ENCODE results near the gene PNP.
"Not testable (repeated sequence)": the region's sequence is repeated elsewhere in the genome, so short reads cannot be mapped to it uniquely, and the experiment has no call there.

The PNP gene

DNA sequence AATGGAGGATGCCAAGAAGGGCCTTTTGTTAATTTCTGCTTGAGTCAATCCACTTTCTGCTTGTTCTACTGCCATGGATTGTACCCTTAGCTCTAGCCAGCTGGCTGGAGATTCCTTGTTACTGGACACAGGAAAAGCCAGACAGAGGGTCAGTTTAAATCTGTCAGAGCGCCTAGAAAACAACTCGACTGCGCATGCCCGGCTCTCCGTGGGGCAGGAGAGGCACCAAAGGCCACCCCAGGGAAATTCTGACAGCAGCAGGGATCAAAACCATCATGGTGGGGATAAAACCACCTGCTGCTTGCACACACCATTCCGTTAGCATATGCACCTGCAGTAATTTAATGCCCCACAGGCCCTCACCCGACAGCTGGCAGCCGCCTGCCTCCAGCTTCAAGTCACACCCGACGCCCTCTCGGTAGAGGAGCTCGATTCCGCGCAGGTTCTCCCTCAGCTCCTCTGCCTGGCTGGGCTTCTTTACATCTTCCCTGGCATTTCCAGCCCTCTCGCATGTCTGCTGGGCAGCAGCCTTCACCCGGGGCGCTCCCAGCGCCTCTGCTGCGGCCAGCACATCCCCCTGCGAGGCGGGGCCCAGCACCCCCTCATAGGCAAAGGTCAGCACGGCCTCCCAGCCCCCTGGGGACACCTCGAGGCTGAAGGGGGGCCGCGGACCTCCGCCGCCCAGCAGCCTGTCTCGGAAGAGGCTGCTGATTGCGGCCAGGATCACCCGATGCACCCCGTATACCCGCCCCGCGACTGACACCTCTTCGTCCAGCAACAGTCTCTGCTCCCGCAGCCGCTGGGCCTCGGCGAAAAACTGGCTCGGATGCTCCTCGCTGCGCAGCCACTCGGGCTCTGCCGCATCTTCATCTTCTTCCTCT is 34.3 kb upstream of the PNP start:
- Histone ChIP-seq H3K4me1 (ENCODE audit: control insufficient read depth in 2 of 2, insufficient read depth in 2 of 2, low read length in 2 of 2) (peaks cover 6 to 7% of the 10 kb centered on the region in 2 donors), H3K27ac (ENCODE audit: low read depth in 2 of 2, low read length in 2 of 2) (peak overlapping the region in 1 of 2 donors; percentile 9), H3K36me3 (ENCODE audit: control insufficient read depth in 2 of 2, insufficient read depth in 2 of 2, low read length in 2 of 2) (no peaks in the 10 kb centered on the region), H3K4me3 (ENCODE audit: low read length in 2 of 2) (peak overlapping the region in 1 of 2 donors; percentile 31), H3K9ac (ENCODE audit: low read depth in 1 of 2, low read length in 2 of 2) (no peak overlapping the region), H3K9me3 (ENCODE audit: control insufficient read depth in 2 of 2, low read length in 2 of 2) (no peaks in the 10 kb centered on the region), H3K27me3 (ENCODE audit: control insufficient read depth in 2 of 2, insufficient read depth in 2 of 2, low read length in 2 of 2) (no peaks in the 10 kb centered on the region)

DNA sequence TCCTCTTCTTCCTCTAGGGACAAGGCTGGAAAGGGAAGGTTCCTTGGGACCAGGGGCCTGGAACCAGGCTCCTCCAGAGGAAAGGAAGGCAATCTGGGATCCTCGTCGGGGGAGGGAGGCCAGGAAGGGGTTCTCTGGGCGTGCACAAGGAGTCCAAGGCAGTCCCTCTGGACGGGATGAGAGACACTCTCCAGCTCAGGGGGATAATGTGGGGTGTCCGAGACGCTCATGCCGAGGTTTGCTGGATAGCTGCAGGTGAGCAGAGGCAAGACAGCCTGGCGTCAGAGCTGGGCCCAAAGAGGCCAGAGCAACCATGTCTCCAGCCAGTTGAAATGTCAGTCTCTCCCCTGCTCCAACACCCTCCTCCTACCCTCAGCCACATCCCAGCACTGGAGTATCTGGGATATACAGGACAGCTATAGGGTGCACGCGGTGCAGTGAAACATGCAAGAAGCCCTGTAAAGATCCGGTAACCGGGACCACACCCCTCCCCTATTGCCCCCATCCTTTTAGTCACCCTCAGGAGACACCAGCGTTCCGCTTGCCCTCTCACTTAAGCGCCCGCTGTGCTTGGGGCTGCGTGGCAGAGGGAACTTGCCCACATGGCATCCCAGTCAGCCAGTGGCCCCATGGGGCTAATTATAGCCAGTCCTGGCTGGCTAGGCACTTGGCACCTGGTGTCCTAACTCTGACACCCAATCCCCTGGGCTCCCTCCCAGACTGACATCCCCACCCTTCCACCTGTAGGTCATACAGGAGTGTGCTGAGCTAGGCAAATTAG is 33.4 kb upstream of the PNP start, which contains the start of gene KLHL33:
Gene KLHL33 (minus strand): TSS at position 585 of the 781 bp plus-strand sequence. CDS start 355 bp downstream, at position 230.
- Histone ChIP-seq H3K27ac (ENCODE audit: low read depth in 2 of 2, low read length in 2 of 2) (peak within 1 kb of the TSS in 1 of 2 donors; percentile 9), H3K27me3 (ENCODE audit: control insufficient read depth in 2 of 2, insufficient read depth in 2 of 2, low read length in 2 of 2) (no peaks in the 10 kb centered on the region), H3K36me3 (ENCODE audit: control insufficient read depth in 2 of 2, insufficient read depth in 2 of 2, low read length in 2 of 2) (no peaks in the 10 kb centered on the region), H3K9me3 (ENCODE audit: control insufficient read depth in 2 of 2, low read length in 2 of 2) (no peaks in the 10 kb centered on the region), H3K9ac (ENCODE audit: low read depth in 1 of 2, low read length in 2 of 2) (no peak within 1 kb of the TSS), H3K4me3 (ENCODE audit: low read length in 2 of 2) (peak within 1 kb of the TSS in 1 of 2 donors; percentile 31), H3K4me1 (ENCODE audit: control insufficient read depth in 2 of 2, insufficient read depth in 2 of 2, low read length in 2 of 2) (no peaks in the 10 kb centered on the region)

DNA sequence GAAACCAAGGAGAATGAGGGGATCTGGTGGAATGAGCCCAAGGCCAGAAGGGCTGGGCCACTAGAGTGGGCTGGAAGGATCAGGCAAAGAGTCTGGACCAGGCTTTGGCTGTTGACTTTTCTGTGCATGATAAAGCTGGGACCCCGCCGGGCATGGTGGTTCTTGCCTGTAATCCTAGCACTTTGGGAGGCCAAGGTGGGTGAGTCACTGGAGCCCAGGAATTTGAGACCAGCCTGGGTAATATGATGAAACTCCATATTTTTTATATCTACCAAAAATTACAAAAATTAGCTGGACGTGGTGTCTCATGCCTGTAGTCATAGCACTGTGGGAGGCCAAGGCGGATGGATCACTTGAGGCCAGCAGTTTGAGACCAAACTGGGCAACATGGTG is 32.8 kb upstream of the PNP start:
- Histone ChIP-seq H3K9ac (ENCODE audit: low read depth in 1 of 2, low read length in 2 of 2) (no peak overlapping the region), H3K4me3 (ENCODE audit: low read length in 2 of 2) (no peak overlapping the region), H3K27me3 (ENCODE audit: control insufficient read depth in 2 of 2, insufficient read depth in 2 of 2, low read length in 2 of 2) (no peaks in the 10 kb centered on the region), H3K36me3 (ENCODE audit: control insufficient read depth in 2 of 2, insufficient read depth in 2 of 2, low read length in 2 of 2) (no peaks in the 10 kb centered on the region), H3K4me1 (ENCODE audit: control insufficient read depth in 2 of 2, insufficient read depth in 2 of 2, low read length in 2 of 2) (no peaks in the 10 kb centered on the region), H3K9me3 (ENCODE audit: control insufficient read depth in 2 of 2, low read length in 2 of 2) (no peaks in the 10 kb centered on the region), H3K27ac (ENCODE audit: low read depth in 2 of 2, low read length in 2 of 2) (no peak overlapping the region)

DNA sequence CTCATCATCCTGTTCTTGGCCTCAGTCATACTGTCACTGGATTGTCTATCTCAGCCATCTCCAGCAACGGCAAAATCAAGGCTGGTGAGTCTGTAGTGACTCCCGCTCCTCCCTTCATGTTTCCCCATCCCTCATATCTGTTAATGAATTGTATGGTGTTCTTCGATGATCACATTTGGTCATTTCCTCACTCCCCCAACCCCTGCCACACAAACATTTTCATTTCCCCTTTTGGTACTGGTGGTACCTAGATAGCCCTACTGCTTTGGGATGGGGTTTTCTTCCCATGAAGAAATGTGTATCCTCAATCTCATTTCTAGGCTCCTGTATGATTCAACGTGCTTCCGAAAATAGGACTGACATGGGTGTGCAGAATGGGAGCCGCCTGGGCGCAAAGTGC is 30.5 kb upstream of the PNP start:
- H3K9me3 ChIP-seq (ENCODE audit: control insufficient read depth in 2 of 2, low read length in 2 of 2) = no peaks in the 10 kb centered on the region

DNA sequence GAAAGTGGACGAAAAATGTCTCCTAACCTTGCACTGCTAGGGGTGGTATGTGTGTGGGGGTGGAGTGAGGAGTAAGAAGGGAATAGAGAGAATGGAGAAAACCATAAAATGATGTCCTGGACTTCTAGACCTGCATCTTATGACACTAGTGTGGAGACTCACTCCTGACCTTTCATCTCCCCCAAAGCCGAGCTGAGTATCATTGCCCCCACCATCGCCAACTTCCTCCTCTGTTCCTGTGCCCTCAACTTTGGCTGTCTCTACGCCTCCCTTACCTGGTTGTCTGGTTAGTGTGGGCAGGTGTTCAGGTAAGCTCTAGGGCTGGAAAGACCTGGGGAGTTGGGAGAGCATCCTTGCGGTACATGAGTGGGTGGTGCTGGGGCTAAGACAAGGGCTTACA is 28.7 kb upstream of the PNP start:
- Histone ChIP-seq H3K4me3 (ENCODE audit: low read length in 2 of 2) (no peak overlapping the region), H3K36me3 (ENCODE audit: control insufficient read depth in 2 of 2, insufficient read depth in 2 of 2, low read length in 2 of 2) (no peaks in the 10 kb centered on the region), H3K9me3 (ENCODE audit: control insufficient read depth in 2 of 2, low read length in 2 of 2) (no peaks in the 10 kb centered on the region), H3K27ac (ENCODE audit: low read depth in 2 of 2, low read length in 2 of 2) (no peak overlapping the region), H3K4me1 (ENCODE audit: control insufficient read depth in 2 of 2, insufficient read depth in 2 of 2, low read length in 2 of 2) (no peaks in the 10 kb centered on the region), H3K9ac (ENCODE audit: low read depth in 1 of 2, low read length in 2 of 2) (no peak overlapping the region), H3K27me3 (ENCODE audit: control insufficient read depth in 2 of 2, insufficient read depth in 2 of 2, low read length in 2 of 2) (no peaks in the 10 kb centered on the region)

More for the DNA sequence above, 30.5 kb upstream of the PNP start:
- no peak overlapping the region for H3K27ac ChIP-seq (ENCODE audit: low read depth in 2 of 2, low read length in 2 of 2)
- no peak overlapping the region for H3K9ac ChIP-seq (ENCODE audit: low read depth in 1 of 2, low read length in 2 of 2)
- no peak overlapping the region for H3K4me3 ChIP-seq (ENCODE audit: low read length in 2 of 2)
- no peaks in the 10 kb centered on the region for H3K36me3 ChIP-seq (ENCODE audit: control insufficient read depth in 2 of 2, insufficient read depth in 2 of 2, low read length in 2 of 2)
- no peaks in the 10 kb centered on the region for H3K4me1 ChIP-seq (ENCODE audit: control insufficient read depth in 2 of 2, insufficient read depth in 2 of 2, low read length in 2 of 2)
- H3K27me3 ChIP-seq (ENCODE audit: control insufficient read depth in 2 of 2, insufficient read depth in 2 of 2, low read length in 2 of 2) = no peaks in the 10 kb centered on the region

DNA sequence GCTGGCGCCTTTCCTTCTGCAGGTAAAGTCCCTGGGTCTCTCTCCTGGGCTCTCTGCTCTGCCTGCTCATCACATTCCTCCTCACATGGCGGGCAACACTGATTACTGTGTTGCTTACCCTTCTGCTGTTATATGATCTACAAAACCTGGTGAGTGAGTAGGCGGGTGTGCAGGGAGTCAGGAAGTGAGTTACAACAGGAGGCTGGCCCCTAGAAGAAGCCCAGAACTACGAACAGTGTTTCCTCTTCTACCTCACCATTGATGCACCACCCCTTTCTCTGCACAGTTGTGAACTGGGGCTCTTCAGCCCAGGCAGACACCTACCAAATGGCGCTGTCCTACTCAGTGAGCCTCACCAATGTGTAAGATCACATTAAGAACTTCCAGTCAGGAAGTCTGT is 28.3 kb upstream of the PNP start:
- Histone ChIP-seq H3K36me3 (ENCODE audit: control insufficient read depth in 2 of 2, insufficient read depth in 2 of 2, low read length in 2 of 2) (peaks cover 4% of the 10 kb centered on the region in 2 donors), H3K27me3 (ENCODE audit: control insufficient read depth in 2 of 2, insufficient read depth in 2 of 2, low read length in 2 of 2) (no peaks in the 10 kb centered on the region), H3K4me1 (ENCODE audit: control insufficient read depth in 2 of 2, insufficient read depth in 2 of 2, low read length in 2 of 2) (no peaks in the 10 kb centered on the region), H3K9me3 (ENCODE audit: control insufficient read depth in 2 of 2, low read length in 2 of 2) (no peaks in the 10 kb centered on the region), H3K4me3 (ENCODE audit: low read length in 2 of 2) (no peak overlapping the region), H3K27ac (ENCODE audit: low read depth in 2 of 2, low read length in 2 of 2) (no peak overlapping the region), H3K9ac (ENCODE audit: low read depth in 1 of 2, low read length in 2 of 2) (no peak overlapping the region)

DNA sequence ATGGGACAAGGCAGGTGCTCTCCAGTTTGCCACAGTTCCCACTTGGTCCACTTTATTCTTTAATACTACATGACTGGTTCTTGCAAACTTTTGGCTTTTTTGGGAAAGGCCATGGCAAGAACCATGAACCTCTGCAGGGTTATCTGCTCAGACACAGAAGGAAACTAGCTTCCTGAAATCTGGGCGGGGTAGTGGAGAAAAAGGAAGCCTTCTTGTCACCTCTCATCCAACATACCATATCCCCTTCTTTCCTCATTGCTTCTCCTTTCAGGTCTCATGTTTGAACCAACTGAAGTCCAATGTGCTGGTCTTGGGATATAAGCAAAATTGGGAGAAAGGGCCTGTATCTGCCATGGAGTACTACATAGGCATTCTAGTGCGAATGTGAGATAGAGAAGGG is 27.7 kb upstream of the PNP start:
- Histone ChIP-seq H3K9me3 (ENCODE audit: control insufficient read depth in 2 of 2, low read length in 2 of 2) (no peaks in the 10 kb centered on the region), H3K4me1 (ENCODE audit: control insufficient read depth in 2 of 2, insufficient read depth in 2 of 2, low read length in 2 of 2) (no peaks in the 10 kb centered on the region), H3K9ac (ENCODE audit: low read depth in 1 of 2, low read length in 2 of 2) (no peak overlapping the region), H3K27ac (ENCODE audit: low read depth in 2 of 2, low read length in 2 of 2) (no peak overlapping the region), H3K36me3 (ENCODE audit: control insufficient read depth in 2 of 2, insufficient read depth in 2 of 2, low read length in 2 of 2) (peaks cover 9 to 10% of the 10 kb centered on the region in 2 donors), H3K27me3 (ENCODE audit: control insufficient read depth in 2 of 2, insufficient read depth in 2 of 2, low read length in 2 of 2) (no peaks in the 10 kb centered on the region), H3K4me3 (ENCODE audit: low read length in 2 of 2) (no peak overlapping the region)

DNA sequence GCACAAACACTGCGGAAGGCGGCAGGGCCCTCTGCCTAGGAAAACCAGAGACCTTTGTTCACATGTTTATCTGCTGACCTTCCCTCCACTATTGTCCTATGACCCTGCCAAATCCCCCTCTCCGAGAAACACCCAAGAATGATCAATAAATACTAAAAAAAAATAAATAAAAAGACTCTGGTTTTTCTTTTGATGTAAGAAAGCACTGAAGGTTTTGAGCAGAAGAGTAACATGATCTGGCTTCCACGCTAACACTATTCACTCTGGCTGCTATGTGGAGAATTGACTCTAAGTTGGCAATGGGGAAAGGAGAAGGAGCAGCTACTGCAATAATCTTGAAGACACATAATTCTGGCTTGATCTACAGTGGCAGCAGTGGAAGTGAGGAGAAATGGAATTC is 25.6 kb upstream of the PNP start:
- H3K36me3 ChIP-seq (ENCODE audit: control insufficient read depth in 2 of 2, insufficient read depth in 2 of 2, low read length in 2 of 2) = peaks cover 31% of the 10 kb centered on the region in 2 donors
- H3K9me3 ChIP-seq (ENCODE audit: control insufficient read depth in 2 of 2, low read length in 2 of 2); H3K4me3 ChIP-seq (ENCODE audit: low read length in 2 of 2); H3K9ac ChIP-seq (ENCODE audit: low read depth in 1 of 2, low read length in 2 of 2); H3K27me3 ChIP-seq (ENCODE audit: control insufficient read depth in 2 of 2, insufficient read depth in 2 of 2, low read length in 2 of 2); H3K4me1 ChIP-seq (ENCODE audit: control insufficient read depth in 2 of 2, insufficient read depth in 2 of 2, low read length in 2 of 2); H3K27ac ChIP-seq (ENCODE audit: low read depth in 2 of 2, low read length in 2 of 2): not testable (repeated sequence)

DNA sequence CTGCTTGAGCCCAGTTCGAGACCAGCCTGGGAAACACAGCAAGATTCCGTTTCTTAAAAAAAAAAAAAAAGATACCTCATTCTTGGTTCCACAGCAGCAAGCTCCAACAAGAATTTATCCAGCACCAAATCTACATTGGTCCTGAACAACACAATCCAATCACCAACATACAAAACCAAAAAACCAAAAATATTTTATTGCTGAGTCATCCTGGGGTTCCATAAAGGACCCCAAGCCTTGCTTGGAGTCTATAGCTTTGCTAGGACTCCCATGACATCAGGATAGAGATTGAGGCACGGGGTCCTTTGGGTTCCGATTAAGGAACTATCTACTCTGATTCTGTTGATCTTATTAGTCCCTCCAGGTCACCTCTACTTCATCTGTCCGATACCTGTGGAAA is 22.3 kb upstream of the PNP start:
- H3K4me1 ChIP-seq (ENCODE audit: control insufficient read depth in 2 of 2, insufficient read depth in 2 of 2, low read length in 2 of 2) = no peaks in the 10 kb centered on the region
- no peaks in the 10 kb centered on the region for H3K9me3 ChIP-seq (ENCODE audit: control insufficient read depth in 2 of 2, low read length in 2 of 2)
- H3K27me3 ChIP-seq (ENCODE audit: control insufficient read depth in 2 of 2, insufficient read depth in 2 of 2, low read length in 2 of 2) = no peaks in the 10 kb centered on the region
- no peak overlapping the region for H3K4me3 ChIP-seq (ENCODE audit: low read length in 2 of 2)
- no peak overlapping the region for H3K9ac ChIP-seq (ENCODE audit: low read depth in 1 of 2, low read length in 2 of 2)
- H3K36me3 ChIP-seq (ENCODE audit: control insufficient read depth in 2 of 2, insufficient read depth in 2 of 2, low read length in 2 of 2) = peaks cover 47 to 56% of the 10 kb centered on the region in 2 donors
- H3K27ac ChIP-seq (ENCODE audit: low read depth in 2 of 2, low read length in 2 of 2) = no peak overlapping the region

DNA sequence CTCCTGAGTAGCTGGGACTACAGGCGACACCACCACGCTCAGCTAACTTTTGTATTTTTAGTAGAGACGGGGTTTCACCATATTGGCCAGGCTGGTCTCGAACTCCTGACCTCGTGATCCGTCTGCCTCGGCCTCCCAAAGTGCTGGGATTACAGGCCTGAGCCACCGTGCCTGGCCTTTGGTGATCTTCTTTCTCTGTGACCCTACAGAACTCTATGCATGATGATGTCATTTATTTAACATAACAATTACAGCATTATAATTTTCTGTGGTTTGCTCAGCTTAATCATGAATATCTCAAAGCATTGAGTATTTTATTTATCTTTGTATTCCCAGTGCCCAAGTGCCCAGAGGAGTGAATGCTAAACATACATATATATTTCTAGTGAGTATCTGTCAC is 16.4 kb upstream of the PNP start:
- peaks cover 13 to 19% of the 10 kb centered on the region in 2 donors for H3K4me1 ChIP-seq (ENCODE audit: control insufficient read depth in 2 of 2, insufficient read depth in 2 of 2, low read length in 2 of 2)
- not testable (repeated sequence) for H3K9me3 ChIP-seq (ENCODE audit: control insufficient read depth in 2 of 2, low read length in 2 of 2); H3K27ac ChIP-seq (ENCODE audit: low read depth in 2 of 2, low read length in 2 of 2); H3K9ac ChIP-seq (ENCODE audit: low read depth in 1 of 2, low read length in 2 of 2); H3K27me3 ChIP-seq (ENCODE audit: control insufficient read depth in 2 of 2, insufficient read depth in 2 of 2, low read length in 2 of 2); H3K4me3 ChIP-seq (ENCODE audit: low read length in 2 of 2)
- H3K36me3 ChIP-seq (ENCODE audit: control insufficient read depth in 2 of 2, insufficient read depth in 2 of 2, low read length in 2 of 2) = peaks cover 39 to 51% of the 10 kb centered on the region in 2 donors
